ENCODE results near the gene EIF2B2. TPM values are rescaled to one million over a fixed set of nuclear protein-coding genes. Genes with fewer than 3 reads are reported as not detected.

EIF2B2 gene
- total RNA-seq, 4 donors from 2014 or later, result 32.3 to 38.6 (median 34.7) TPM

GRCh38 chr14:74981833-74982232 is 20.9 kb upstream of the EIF2B2 start:
- DNase-seq, result peak in 1 of 3 donors; percentile 15
- Histone ChIP-seq H3K27ac (no peak overlapping the region), H3K4me3 (no peak overlapping the region), H3K36me3 (no peaks in the 10 kb centered on the region), H3K27me3 (no peaks in the 10 kb centered on the region), H3K9me3 (no peaks in the 10 kb centered on the region), H3K4me1 (no peaks in the 10 kb centered on the region)
- TF ChIP-seq CTCF (IDR thresholded peaks at IDR 0.05), result no peak
- TF ChIP-seq POLR2A (IDR thresholded peaks at IDR 0.05), result no peak

- no peak for DNase-seq
- Histone ChIP-seq H3K27ac (no peak overlapping the region), H3K9me3 (no peaks in the 10 kb centered on the region), H3K4me1 (no peaks in the 10 kb centered on the region), H3K4me3 (no peak overlapping the region), H3K36me3 (no peaks in the 10 kb centered on the region), H3K27me3 (no peaks in the 10 kb centered on the region)
- TF ChIP-seq POLR2A (IDR thresholded peaks at IDR 0.05), result no peak
Measured at GRCh38 chr14:74982661-74983060, 20.1 kb upstream of the EIF2B2 start.

- Histone ChIP-seq H3K27me3 (no peaks in the 10 kb centered on the region), H3K9me3 (no peaks in the 10 kb centered on the region)
Measured at GRCh38 chr14:74983343-74983742, 19.4 kb upstream of the EIF2B2 start.

GRCh38 chr14:74984236-74985027 is 18.3 kb upstream of the EIF2B2 start:
- TF ChIP-seq CTCF (IDR thresholded peaks at IDR 0.05), result no peak
- no peak for TF ChIP-seq POLR2A (IDR thresholded peaks at IDR 0.05)
- H3K4me3 ChIP-seq, result no peak overlapping the region
- H3K4me1 ChIP-seq, result no peaks in the 10 kb centered on the region
- DNase-seq, result peak in 1 of 3 donors; percentile 34
- H3K27me3 ChIP-seq, result no peaks in the 10 kb centered on the region
- no peaks in the 10 kb centered on the region for H3K9me3 ChIP-seq
- no peak overlapping the region for H3K27ac ChIP-seq
- H3K36me3 ChIP-seq, result no peaks in the 10 kb centered on the region

More at GRCh38 chr14:74983343-74983742, 19.4 kb upstream of the EIF2B2 start:
- Histone ChIP-seq H3K4me3 (no peak overlapping the region), H3K36me3 (no peaks in the 10 kb centered on the region), H3K27ac (no peak overlapping the region), H3K4me1 (no peaks in the 10 kb centered on the region)
- DNase-seq, result no peak
- TF ChIP-seq CTCF (IDR thresholded peaks at IDR 0.05) (no peak), POLR2A (IDR thresholded peaks at IDR 0.05) (no peak)

GRCh38 chr14:74985028-74985310 is 17.8 kb upstream of the EIF2B2 start:
- TF ChIP-seq CTCF (IDR thresholded peaks at IDR 0.05), result no peak
- Histone ChIP-seq H3K4me3 (no peak overlapping the region), H3K4me1 (no peaks in the 10 kb centered on the region), H3K36me3 (no peaks in the 10 kb centered on the region), H3K27ac (no peak overlapping the region), H3K9me3 (no peaks in the 10 kb centered on the region), H3K27me3 (no peaks in the 10 kb centered on the region)
- peak in 1 of 3 donors; percentile 40 for DNase-seq

GRCh38 chr14:74985806-74986205 is 16.9 kb upstream of the EIF2B2 start:
- H3K27me3 ChIP-seq, result no peaks in the 10 kb centered on the region
- peak in 1 of 3 donors; percentile 13 for DNase-seq
- no peaks in the 10 kb centered on the region for H3K9me3 ChIP-seq
- no peak overlapping the region for H3K4me3 ChIP-seq
- TF ChIP-seq POLR2A (IDR thresholded peaks at IDR 0.05), result no peak
- no peak for TF ChIP-seq CTCF (IDR thresholded peaks at IDR 0.05)
- no peaks in the 10 kb centered on the region for H3K36me3 ChIP-seq
- H3K27ac ChIP-seq, result no peak overlapping the region
- H3K4me1 ChIP-seq, result no peaks in the 10 kb centered on the region
